ACC112 (cell line): ENCODE results near the gene PYCR2.

Experiments used
- H2AFZ ChIP-seq: fragments of 200-600 bp; sonication (generic); one replicate; pipeline ENCODE4 v1.6.0; 2017; ENCODE audit warnings: antibody characterized with exemption, low read length; ENCODE audit not compliant: unreplicated experiment
- H3K27ac ChIP-seq: fragments of 200-600 bp; sonication (generic); 2 replicates; pipeline ENCODE4 v1.5.1; 2014; ENCODE audit warnings: low read depth, mild to moderate bottlenecking, antibody characterized with exemption, low read length, moderate library complexity
- H3K27me3 ChIP-seq: fragments of 200-600 bp; sonication (generic); 2 replicates; pipeline ENCODE4 v1.6.1; 2014; ENCODE audit warnings: mild to moderate bottlenecking, antibody characterized with exemption, low read length, moderate library complexity, mixed read lengths; ENCODE audit not compliant: insufficient read depth
- H3K36me3 ChIP-seq: fragments of 200-600 bp; sonication (generic); 2 replicates; pipeline ENCODE4 v1.6.1; 2016; ENCODE audit warnings: mild to moderate bottlenecking, antibody characterized with exemption, low read length, moderate library complexity, mixed read lengths; ENCODE audit not compliant: insufficient read depth
- H3K4me1 ChIP-seq: fragments of 200-600 bp; sonication (generic); one replicate; pipeline ENCODE4 v1.6.1; 2016; ENCODE audit warnings: low read length, mixed read lengths; ENCODE audit not compliant: insufficient read depth, unreplicated experiment, control insufficient read depth
- H3K4me3 ChIP-seq: fragments of 200-600 bp; sonication (generic); 2 replicates; pipeline ENCODE4 v1.5.1; 2014; ENCODE audit warnings: mild to moderate bottlenecking, low read depth, low read length
- H3K79me2 ChIP-seq: fragments of 200-600 bp; sonication (generic); one replicate; pipeline ENCODE4 v1.6.0; 2016; ENCODE audit warnings: low read length; ENCODE audit not compliant: control insufficient read depth, unreplicated experiment, insufficient read depth

PYCR2 gene

GRCh38 chr1:225903623-225904022, 20.4 kb downstream of the PYCR2 start:
- H3K27me3 ChIP-seq = no peaks in the 10 kb centered on the region
- no peak overlapping the region for H3K4me3 ChIP-seq
- H3K36me3 ChIP-seq = no peaks in the 10 kb centered on the region
- H3K27ac ChIP-seq = no peak overlapping the region
- no peak overlapping the region for H2AFZ ChIP-seq
- no peaks in the 10 kb centered on the region for H3K79me2 ChIP-seq
- no peaks in the 10 kb centered on the region for H3K4me1 ChIP-seq

GRCh38 chr1:225899044-225899925, 24.8 kb downstream of the PYCR2 start:
- Histone ChIP-seq H3K79me2 (no peaks in the 10 kb centered on the region), H3K36me3 (no peaks in the 10 kb centered on the region), H2AFZ (no peak overlapping the region), H3K27me3 (no peaks in the 10 kb centered on the region), H3K4me3 (no peak overlapping the region), H3K4me1 (no peaks in the 10 kb centered on the region), H3K27ac (no peak overlapping the region)

GRCh38 chr1:225897595-225898514, 26.2 kb downstream of the PYCR2 start:
- no peak overlapping the region for H3K27ac ChIP-seq
- no peak overlapping the region for H3K4me3 ChIP-seq
- H3K36me3 ChIP-seq = no peaks in the 10 kb centered on the region
- no peak overlapping the region for H2AFZ ChIP-seq
- no peaks in the 10 kb centered on the region for H3K79me2 ChIP-seq
- H3K4me1 ChIP-seq = no peaks in the 10 kb centered on the region
- no peaks in the 10 kb centered on the region for H3K27me3 ChIP-seq

DNA sequence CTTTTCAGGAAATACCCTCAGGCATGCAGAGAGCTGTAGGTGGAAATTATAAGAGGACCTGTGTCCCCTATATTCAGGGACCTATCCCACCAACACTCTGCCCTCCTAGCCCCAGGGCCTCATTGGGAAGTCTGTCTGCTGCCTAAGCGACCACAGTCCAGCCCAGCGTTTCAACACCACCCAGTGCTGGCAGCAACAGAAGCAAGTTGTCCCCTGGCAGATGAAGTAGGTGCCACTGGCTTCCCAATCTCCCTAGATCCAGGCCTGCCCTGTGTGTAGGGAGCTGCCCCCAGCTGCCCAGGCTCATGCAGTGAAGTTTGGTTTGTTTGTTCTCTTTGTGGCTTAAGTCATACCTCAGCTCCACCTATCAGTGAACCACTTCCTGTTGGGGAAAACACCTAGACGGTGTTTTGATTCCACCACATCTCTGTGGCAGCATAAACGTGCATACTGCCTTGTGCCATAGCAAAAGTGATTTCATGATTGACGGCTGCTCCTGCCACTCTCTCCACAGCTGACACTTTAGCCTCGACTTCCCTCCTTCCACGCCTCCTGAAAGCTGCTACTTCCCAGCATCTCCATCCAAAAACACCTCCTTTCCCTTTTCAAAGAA, 27.0 kb downstream of the PYCR2 start:
- Histone ChIP-seq H3K79me2 (no peaks in the 10 kb centered on the region), H3K4me3 (no peak overlapping the region), H3K27me3 (no peaks in the 10 kb centered on the region), H3K27ac (no peak overlapping the region), H3K4me1 (no peaks in the 10 kb centered on the region), H2AFZ (no peak overlapping the region), H3K36me3 (no peaks in the 10 kb centered on the region)

DNA sequence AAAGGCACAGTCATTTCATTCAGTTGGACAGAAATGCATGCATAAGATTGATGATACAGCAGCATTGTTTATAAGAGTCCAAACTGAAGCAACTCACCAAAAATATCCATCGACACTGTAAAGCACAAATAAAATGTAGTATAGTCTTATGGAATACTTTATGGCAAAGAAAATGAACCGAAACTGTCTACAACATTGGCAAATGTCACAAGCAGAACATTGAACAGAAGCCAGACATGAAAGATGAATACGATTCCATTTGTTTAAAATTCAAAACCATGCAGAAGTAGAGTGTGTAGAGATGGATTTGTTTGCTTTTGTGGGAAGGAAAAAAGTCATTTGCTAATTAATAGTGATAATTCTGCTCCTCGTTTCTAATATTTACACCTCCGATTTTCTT, 27.6 kb downstream of the PYCR2 start:
- H3K27ac ChIP-seq = no peak overlapping the region

GRCh38 chr1:225892307-225892706, 31.7 kb downstream of the PYCR2 start:
- Histone ChIP-seq H3K79me2 (no peaks in the 10 kb centered on the region), H3K36me3 (no peaks in the 10 kb centered on the region), H3K4me3 (no peak overlapping the region), H3K27ac (no peak overlapping the region), H3K27me3 (no peaks in the 10 kb centered on the region), H2AFZ (no peak overlapping the region), H3K4me1 (peaks cover 13% of the 10 kb centered on the region)

More for the DNA sequence above, 27.6 kb downstream of the PYCR2 start:
- Histone ChIP-seq H3K27me3 (no peaks in the 10 kb centered on the region), H3K4me1 (no peaks in the 10 kb centered on the region), H2AFZ (no peak overlapping the region), H3K36me3 (no peaks in the 10 kb centered on the region), H3K4me3 (no peak overlapping the region), H3K79me2 (no peaks in the 10 kb centered on the region)

DNA sequence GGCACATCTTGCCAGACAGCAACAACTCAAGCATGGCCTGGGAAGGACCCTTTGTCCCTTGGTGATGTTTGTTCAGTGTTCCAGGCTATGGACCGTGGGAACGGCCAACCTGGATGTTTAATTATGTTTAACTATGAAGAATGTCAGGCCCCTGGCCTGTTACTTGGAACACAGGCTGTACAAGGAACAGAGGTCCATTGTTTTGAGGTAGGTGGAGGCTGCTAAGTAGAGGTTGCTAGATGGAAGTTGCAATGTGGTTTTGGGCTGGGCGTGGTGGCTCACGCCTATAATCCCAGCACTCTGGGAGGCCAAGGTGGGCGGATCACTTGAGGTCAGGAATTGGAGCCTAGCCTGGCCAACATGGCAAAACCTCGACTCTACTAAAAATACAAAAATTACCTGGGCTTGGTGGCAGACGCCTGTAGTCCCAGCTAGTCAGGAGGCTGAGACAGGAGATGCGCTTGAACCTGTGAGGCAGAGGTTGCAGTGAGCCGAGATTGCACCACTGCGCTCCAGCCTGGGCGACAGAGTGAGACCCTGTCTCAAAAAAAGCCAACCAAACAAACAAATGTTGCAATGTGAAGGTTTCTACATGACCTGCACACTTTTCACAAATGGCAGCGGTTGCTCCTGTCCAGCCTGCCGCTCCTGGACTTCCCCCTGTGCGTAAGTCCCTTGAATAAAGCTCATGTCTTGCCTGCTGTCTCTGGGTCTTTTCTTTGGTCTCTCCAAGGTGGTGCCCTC, 32.6 kb downstream of the PYCR2 start:
- Histone ChIP-seq H3K27ac (no peak overlapping the region), H3K36me3 (no peaks in the 10 kb centered on the region)

GRCh38 chr1:225890346-225891228, 33.5 kb downstream of the PYCR2 start:
- Histone ChIP-seq H3K4me3 (no peak overlapping the region), H3K27me3 (no peaks in the 10 kb centered on the region), H2AFZ (no peak overlapping the region), H3K27ac (no peak overlapping the region), H3K79me2 (no peaks in the 10 kb centered on the region), H3K4me1 (peaks cover 13% of the 10 kb centered on the region), H3K36me3 (no peaks in the 10 kb centered on the region)

More for the DNA sequence above, 32.6 kb downstream of the PYCR2 start:
- H3K4me1 ChIP-seq = peaks cover 13% of the 10 kb centered on the region
- no peaks in the 10 kb centered on the region for H3K27me3 ChIP-seq
- no peak overlapping the region for H2AFZ ChIP-seq
- no peaks in the 10 kb centered on the region for H3K79me2 ChIP-seq
- H3K4me3 ChIP-seq = no peak overlapping the region

- no peaks in the 10 kb centered on the region for H3K36me3 ChIP-seq
- no peaks in the 10 kb centered on the region for H3K79me2 ChIP-seq
- H3K27me3 ChIP-seq = no peaks in the 10 kb centered on the region
- no peak overlapping the region for H3K4me3 ChIP-seq
- H3K4me1 ChIP-seq = peaks cover 13% of the 10 kb centered on the region
- no peak overlapping the region for H3K27ac ChIP-seq
- no peak overlapping the region for H2AFZ ChIP-seq
These were observed 34.3 kb downstream of the PYCR2 start for GRCh38 chr1:225889743-225890142.
